HEK293 (cell line): Measurements from ENCODE around the gene JHY.
A peak's percentile ranks its signal among the peaks of the same experiment; 100 is the strongest.

Source experiments
- CTCF ChIA-PET: fragments of 350-600 bp; formaldehyde crosslinking; extraction: SDS; loops from one replicate; lab custom pipeline; 2021; ENCODE audit warnings: antibody characterized with exemption; lab: Yijun Ruan, JAX
- POLR2A ChIA-PET: fragments of 300-600 bp; formaldehyde crosslinking; extraction: SDS; loops from one replicate; lab custom pipeline; 2020; ENCODE audit warnings: antibody characterized with exemption, inconsistent platforms; lab: Yijun Ruan, JAX
- H3K27ac ChIP-seq: fragments of 200-500 bp; sonication (Bioruptor generic); 2 replicates; pipeline ENCODE4 v1.5.1; 2014; ENCODE audit warnings: low read depth, low read length, control low read depth, inconsistent platforms; ENCODE audit errors: extremely low read depth
- H3K36me3 ChIP-seq, 2 experiments: fragments of 200-500 bp in 1 of 2; sonication (Bioruptor generic) in 1 of 2; 1 replicate in 1 of 2; 2 replicates in 1 of 2; pipeline ENCODE4 v1.5.1; 2014 to 2017; ENCODE audit warnings: inconsistent platforms in 2 of 2, low read length in 2 of 2; ENCODE audit not compliant: control insufficient read depth in 2 of 2, insufficient read depth in 1 of 2
- H3K4me1 ChIP-seq: fragments of 200-500 bp; sonication (Bioruptor generic); 2 replicates; pipeline ENCODE4 v1.5.1; 2014; ENCODE audit warnings: mild to moderate bottlenecking, low read length, inconsistent platforms; ENCODE audit not compliant: control insufficient read depth, insufficient read depth
- H3K4me3 ChIP-seq: 2 replicates; pipeline ENCODE4 v1.5.1; 2011; ENCODE audit warnings: low read depth, mild to moderate bottlenecking, control low read depth, low read length, moderate library complexity
- H3K9me3 ChIP-seq: fragments of 200-500 bp; sonication (Bioruptor generic); 2 replicates; pipeline ENCODE4 v1.5.1; 2014; ENCODE audit warnings: low read depth, low read length, inconsistent platforms; ENCODE audit not compliant: control insufficient read depth, insufficient read depth
- BCL11B ChIP-seq: fragments of 450-650 bp; formaldehyde crosslinking; IDR thresholded peaks from 2 replicates; pipeline ENCODE4 v1.5.1; 2016; ENCODE audit warnings: low read depth, missing biosample characterization, missing genetic modification characterization
- EGR2 ChIP-seq: fragments of 450-650 bp; formaldehyde crosslinking; IDR thresholded peaks from 2 replicates; pipeline ENCODE4 v1.5.1; 2016; ENCODE audit warnings: low read depth, missing biosample characterization, missing genetic modification characterization
- FEZF1 ChIP-seq: fragments of 450-650 bp; formaldehyde crosslinking; IDR thresholded peaks from 2 replicates; pipeline ENCODE4 v1.5.1; 2016; ENCODE audit warnings: missing biosample characterization, missing genetic modification characterization
- PRDM4 ChIP-seq: fragments of 450-650 bp; formaldehyde crosslinking; IDR thresholded peaks from 2 replicates; pipeline ENCODE4 v1.5.1; 2017; ENCODE audit warnings: missing biosample characterization, missing genetic modification characterization
- SETDB1 ChIP-seq: IDR thresholded peaks from one replicate; pipeline ENCODE4 v1.6.1; 2017; ENCODE audit warnings: mild to moderate bottlenecking, low read length, moderate library complexity, mixed read lengths; ENCODE audit not compliant: insufficient read length
- ZBTB7A ChIP-seq: fragments of 450-650 bp; formaldehyde crosslinking; IDR thresholded peaks from 2 replicates; pipeline ENCODE4 v1.5.1; 2016; ENCODE audit warnings: low read depth, missing biosample characterization, missing genetic modification characterization
- ZFHX2 ChIP-seq: fragments of 450-650 bp; formaldehyde crosslinking; conservative IDR thresholded peaks from 2 replicates; pipeline ENCODE4 v1.5.1; 2016; ENCODE audit warnings: missing biosample characterization, missing genetic modification characterization
- ZFP3 ChIP-seq: fragments of 450-650 bp; formaldehyde crosslinking; IDR thresholded peaks from 2 replicates; pipeline ENCODE4 v1.5.1; 2016; ENCODE audit warnings: low read depth, missing biosample characterization, missing genetic modification characterization
- ZNF280D ChIP-seq: fragments of 450-650 bp; formaldehyde crosslinking; IDR thresholded peaks from 2 replicates; pipeline ENCODE4 v1.5.1; 2016; ENCODE audit warnings: missing biosample characterization, missing genetic modification characterization
- ZNF544 ChIP-seq: fragments of 450-650 bp; formaldehyde crosslinking; IDR thresholded peaks from 2 replicates; pipeline ENCODE4 v1.5.0; 2017; ENCODE audit warnings: missing biosample characterization, missing genetic modification characterization
- ZNF558 ChIP-seq: fragments of 450-650 bp; formaldehyde crosslinking; IDR thresholded peaks from 2 replicates; pipeline ENCODE4 v1.5.1; 2016; ENCODE audit warnings: missing biosample characterization, missing genetic modification characterization
- ZNF560 ChIP-seq: fragments of 450-650 bp; formaldehyde crosslinking; IDR thresholded peaks from 2 replicates; pipeline ENCODE4 v1.5.1; 2017; ENCODE audit warnings: missing biosample characterization, missing genetic modification characterization, borderline replicate concordance
- ZNF624 ChIP-seq: fragments of 450-650 bp; formaldehyde crosslinking; IDR thresholded peaks from 2 replicates; pipeline ENCODE4 v1.5.1; 2017; ENCODE audit warnings: missing biosample characterization, missing genetic modification characterization
- ZNF670 ChIP-seq: fragments of 450-650 bp; formaldehyde crosslinking; IDR thresholded peaks from 2 replicates; pipeline ENCODE4 v1.5.1; 2016; ENCODE audit warnings: missing biosample characterization, missing genetic modification characterization, low read depth
- ZNF76 ChIP-seq: fragments of 450-650 bp; formaldehyde crosslinking; IDR thresholded peaks from 2 replicates; pipeline ENCODE4; 2016; ENCODE audit warnings: low read depth, missing biosample characterization, missing genetic modification characterization, borderline replicate concordance
- ZNF830 ChIP-seq: fragments of 450-650 bp; IDR thresholded peaks from 2 replicates; pipeline ENCODE4 v1.5.0; 2018; ENCODE audit warnings: missing biosample characterization, missing genetic modification characterization, low read depth, mild to moderate bottlenecking, moderate library complexity
- ZSCAN18 ChIP-seq: fragments of 450-650 bp; formaldehyde crosslinking; IDR thresholded peaks from 2 replicates; pipeline ENCODE4 v1.5.1; 2016; ENCODE audit warnings: missing biosample characterization, missing genetic modification characterization
- ZSCAN23 ChIP-seq: fragments of 450-650 bp; formaldehyde crosslinking; IDR thresholded peaks from 2 replicates; pipeline ENCODE4 v1.5.1; 2016; ENCODE audit warnings: missing biosample characterization, missing genetic modification characterization

JHY gene

GRCh38 chr11:122977470-122978298, 95.1 kb downstream of the JHY start:
- Histone ChIP-seq H3K4me3 (peak overlapping the region; percentile 13; the same call in 1 of the 2 replicates), H3K36me3 (no peaks in the 10 kb centered on the region), H3K4me1 (0 out of 2 replicates have a peak, but pooled peaks cover 2% of the 10 kb centered on the region), H3K27ac (no peak overlapping the region), H3K9me3 (no peaks in the 10 kb centered on the region)
- ChIA-PET CTCF (interaction anchor here (0.6 to 1.0 kb wide), 2 partner anchors 45 to 271 kb away, joined by 3 to 5 read pairs; no protein-coding TSS in a partner anchor), POLR2A (interaction anchor here (0.6 kb wide), 1 partner anchor 114 kb away, joined by 4 read pairs; no protein-coding TSS in a partner anchor)
- TF ChIP-seq ZFP3 (tag by site-specific recombination), result no peak
- no peak for TF ChIP-seq ZNF830 (tag by site-specific recombination)
- no peak for TF ChIP-seq EGR2 (tag by site-specific recombination)
- TF ChIP-seq BCL11B, result no peak
- TF ChIP-seq ZNF544 (tag by site-specific recombination), result no peak
- no peak for TF ChIP-seq ZNF624 (tag by site-specific recombination)
- no peak for TF ChIP-seq FEZF1 (tag by site-specific recombination)
- no peak for TF ChIP-seq ZBTB7A (tag by site-specific recombination)
- no peak for TF ChIP-seq ZNF558 (tag by site-specific recombination)
- TF ChIP-seq ZFHX2, result no peak
- TF ChIP-seq ZNF670 (tag by site-specific recombination), result no peak
- TF ChIP-seq ZNF76 (tag by site-specific recombination), result no peak
- TF ChIP-seq PRDM4 (tag by site-specific recombination), result no peak
- no peak for TF ChIP-seq ZSCAN23 (tag by site-specific recombination)
- no peak for TF ChIP-seq ZNF560 (tag by site-specific recombination)
- no peak for TF ChIP-seq ZNF280D (tag by site-specific recombination)
- no peak for TF ChIP-seq ZSCAN18 (tag by site-specific recombination)

- Histone ChIP-seq H3K9me3 (no peaks in the 10 kb centered on the region), H3K27ac (no peak overlapping the region), H3K4me1 (0 out of 2 replicates have a peak, but pooled peaks cover 2% of the 10 kb centered on the region), H3K4me3 (no peak overlapping the region), H3K36me3 (no peaks in the 10 kb centered on the region)
- ChIA-PET CTCF (no interaction called here), POLR2A (interaction anchor here (0.6 kb wide), 1 partner anchor 114 kb away, joined by 4 read pairs; no protein-coding TSS in a partner anchor)
- no peak for TF ChIP-seq SETDB1
Measured at GRCh38 chr11:122978299-122978620, 95.7 kb downstream of the JHY start.
